Activated CD8-positive, alpha-beta memory T cell treated with anti-CD3 and anti-CD28 coated beads for 1 hour (primary cell): ENCODE measurements around the gene ABCA4.

Source experiments
- DNase-seq, 2 donors: peaks; one replicate each; pipeline ENCODE4 v3.0.0-alpha.2; 2020; ENCODE audit warnings: low read depth in 1 of 2; ENCODE audit errors: extremely low read depth in 1 of 2

The ABCA4 gene

DNA sequence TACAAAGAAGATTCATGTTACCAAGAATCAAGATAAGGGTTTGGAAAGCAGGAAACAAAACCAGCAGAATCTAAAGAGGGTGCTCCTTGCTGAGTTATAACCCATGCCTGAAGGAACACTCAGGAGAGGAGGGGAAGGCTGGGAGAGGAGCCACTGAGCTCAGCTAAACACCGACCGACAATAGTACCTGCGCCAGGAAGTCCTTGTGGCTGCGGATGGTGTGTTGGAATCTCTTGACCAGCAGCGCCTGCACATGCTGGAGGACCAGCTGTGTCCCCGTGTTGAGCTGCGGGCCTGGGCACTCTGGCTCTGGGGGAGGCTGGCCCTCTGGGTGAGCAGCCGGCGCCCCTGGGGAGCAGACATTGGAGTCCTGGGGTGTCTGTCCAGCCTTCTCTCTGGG lies 89.4 kb downstream of the ABCA4 start:
- DNase-seq: no peak

DNA sequence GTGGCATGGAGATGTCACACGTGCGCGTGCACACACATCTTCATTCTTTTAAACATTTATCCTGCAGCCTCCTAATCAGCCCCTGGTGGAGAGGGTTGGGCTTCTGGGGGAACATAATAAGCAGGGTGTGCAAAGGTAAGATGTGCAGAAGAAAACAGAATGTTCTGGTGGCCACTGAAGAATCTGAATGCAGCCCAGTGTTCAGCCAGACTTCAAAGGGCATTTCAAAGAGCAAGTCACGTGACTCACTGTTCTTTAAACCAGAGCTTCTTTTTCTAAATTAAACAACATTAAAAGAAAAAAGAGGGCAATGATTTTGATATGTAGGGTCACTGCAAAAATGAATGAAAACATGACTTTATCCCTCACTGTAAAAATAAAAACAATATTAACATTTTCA lies 89.8 kb downstream of the ABCA4 start:
- DNase-seq: no peak

DNA sequence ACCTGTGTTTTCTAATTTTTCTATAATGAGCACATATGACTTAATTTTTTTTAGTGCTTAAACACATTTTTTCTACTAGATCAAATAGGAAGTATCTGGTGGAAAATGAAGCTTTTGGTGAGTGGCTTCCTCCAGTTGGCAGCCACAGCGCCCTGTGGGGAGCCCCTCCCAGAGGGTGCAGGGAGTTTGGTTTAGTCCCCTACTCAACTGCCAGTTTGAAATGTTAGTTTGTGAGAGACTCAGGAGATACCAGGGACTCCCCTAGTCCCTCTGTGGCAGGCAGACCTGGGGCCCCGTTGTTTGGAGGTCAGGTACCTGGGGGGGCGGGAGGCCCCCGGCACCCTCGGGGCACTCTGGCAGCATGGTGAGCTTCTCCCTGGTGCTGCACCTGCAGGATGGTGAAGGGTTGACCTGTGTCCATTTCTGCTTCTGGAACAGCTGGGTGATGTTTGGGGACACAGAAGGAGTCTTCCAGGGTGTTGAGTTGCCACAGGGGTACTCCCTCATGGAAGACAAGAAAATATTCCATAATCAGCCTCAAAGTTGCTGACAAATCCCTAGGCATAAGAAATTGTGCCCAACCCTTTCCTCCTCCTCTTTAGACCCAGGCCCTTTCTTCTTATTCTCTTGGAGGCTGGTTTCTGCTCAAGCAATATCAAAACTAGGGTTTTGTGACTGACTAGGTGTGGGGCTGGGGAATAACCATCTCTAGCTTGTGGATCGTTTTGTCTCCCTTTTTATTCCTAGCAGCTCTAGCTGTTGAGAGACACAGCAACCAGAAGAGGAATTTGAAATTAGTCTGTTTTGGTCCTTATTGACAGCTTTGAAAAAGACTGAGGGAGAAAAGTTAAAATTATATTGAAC lies 91.6 kb downstream of the ABCA4 start:
- DNase-seq: no peak

DNA sequence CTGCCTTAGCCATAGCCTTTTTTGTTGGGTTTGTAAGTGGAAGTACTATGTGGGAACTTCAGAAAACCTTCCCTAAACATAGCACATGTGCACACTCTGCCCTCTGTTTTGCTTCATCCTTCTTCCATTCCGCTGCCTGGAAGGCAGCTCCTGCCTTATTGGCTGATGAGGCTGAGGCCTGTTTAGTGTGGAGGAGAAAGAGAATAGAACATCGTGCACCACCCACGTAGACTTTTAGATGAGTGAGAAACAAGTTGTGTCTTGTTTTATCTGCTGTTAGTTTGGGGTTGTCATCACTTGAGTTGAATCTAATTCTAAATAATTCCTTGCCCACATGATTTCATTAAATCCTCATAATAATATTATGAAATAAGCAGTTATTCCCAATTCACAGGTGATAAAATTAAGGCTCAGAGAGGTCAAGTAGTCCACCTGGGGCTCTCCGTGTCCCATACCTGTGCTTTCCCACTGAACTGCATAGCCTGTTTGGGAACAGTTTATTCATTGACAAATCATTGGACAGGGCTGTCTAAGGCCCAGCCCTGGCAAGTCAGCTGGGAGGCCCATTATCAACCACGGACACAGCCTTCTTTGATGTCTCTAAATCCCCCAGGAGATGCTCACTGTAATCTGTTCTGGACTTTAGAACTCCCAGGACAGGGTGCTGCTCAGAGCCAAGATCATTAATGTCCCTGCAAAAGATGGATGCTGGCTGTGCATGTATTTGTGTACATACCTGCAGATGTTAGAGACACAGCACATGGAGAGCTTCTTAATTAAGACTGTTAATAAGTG lies 93.0 kb downstream of the ABCA4 start:
- no peak for DNase-seq

DNA sequence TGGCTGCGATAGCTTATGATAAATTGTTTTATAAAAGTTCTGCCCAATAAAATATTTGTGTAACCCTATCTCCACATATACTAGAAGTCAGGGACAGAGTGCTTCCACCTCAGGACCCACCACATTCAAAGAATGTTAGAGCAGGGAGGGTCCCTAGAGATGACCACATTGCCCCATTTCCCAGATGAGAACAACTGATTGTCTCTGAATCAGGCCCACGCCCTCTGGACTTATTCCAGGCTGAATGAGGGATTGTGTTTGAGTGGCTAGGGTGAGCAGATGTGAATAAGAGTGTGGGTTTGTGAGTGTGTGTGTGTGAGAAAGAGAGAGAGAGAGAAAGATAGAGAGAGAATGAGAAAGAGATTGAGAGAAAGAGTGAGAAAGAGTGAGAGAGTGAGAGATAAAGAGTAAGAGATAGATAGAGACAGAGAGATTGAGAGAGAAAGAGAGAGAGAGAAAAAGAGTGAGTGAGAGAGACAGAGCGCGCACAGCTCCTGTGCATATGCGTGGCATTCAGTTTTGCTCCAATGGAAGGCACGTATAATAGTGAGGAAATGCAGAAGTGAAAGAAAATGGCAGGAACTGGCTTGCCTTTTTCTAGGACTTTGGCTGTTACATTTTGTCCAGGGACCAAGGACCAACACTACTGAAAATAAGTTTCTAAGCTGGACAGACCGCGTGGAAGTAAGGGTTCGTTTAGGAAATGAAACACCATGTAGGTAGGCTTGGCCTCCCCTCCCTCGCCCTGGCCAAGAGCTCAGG lies 94.1 kb downstream of the ABCA4 start:
- no peak for DNase-seq

DNA sequence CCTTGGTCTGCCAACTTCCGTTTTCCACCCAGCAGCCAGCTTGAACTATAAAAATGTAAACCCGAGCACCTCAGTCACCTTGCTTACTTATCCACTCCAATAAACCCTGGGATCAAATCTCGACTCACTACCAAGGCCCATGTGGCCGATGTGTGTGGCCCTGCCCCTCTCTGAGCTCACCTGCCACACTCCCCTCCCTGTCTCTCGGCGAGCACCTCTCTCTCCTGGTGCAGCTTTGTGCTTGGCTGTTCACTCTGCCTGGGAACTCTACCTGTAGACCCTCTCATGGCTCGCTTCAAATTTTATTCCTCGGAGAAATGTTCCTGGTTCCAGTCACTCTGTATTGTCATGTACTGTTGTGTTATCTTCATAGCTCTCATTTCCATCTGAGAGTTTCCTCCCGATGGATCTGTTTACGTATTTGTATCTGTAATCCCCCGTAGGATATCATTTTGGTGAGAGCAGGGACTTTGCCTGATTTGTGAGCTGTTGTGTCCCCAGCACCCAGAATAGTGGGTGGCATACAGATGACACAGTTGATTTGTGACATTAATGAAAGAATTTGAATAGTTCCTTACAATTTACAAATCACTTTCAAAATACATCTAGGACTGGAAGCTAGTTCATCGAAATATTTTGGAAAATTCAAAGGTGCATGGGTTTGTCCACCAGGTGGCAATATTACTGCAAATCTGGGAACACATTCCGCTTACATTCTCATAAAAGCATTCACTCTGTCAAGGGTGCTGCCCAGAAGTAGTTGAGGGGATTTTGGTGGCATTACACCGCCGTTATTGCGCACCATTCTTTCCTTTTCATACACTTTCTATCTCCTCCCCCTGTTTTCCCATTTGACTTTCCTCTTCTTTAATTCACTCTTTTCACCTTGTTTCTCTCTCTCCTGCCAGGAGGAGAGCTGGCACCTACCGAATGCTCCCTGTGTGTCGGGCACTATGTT lies 95.3 kb downstream of the ABCA4 start:
- no peak for DNase-seq

DNA sequence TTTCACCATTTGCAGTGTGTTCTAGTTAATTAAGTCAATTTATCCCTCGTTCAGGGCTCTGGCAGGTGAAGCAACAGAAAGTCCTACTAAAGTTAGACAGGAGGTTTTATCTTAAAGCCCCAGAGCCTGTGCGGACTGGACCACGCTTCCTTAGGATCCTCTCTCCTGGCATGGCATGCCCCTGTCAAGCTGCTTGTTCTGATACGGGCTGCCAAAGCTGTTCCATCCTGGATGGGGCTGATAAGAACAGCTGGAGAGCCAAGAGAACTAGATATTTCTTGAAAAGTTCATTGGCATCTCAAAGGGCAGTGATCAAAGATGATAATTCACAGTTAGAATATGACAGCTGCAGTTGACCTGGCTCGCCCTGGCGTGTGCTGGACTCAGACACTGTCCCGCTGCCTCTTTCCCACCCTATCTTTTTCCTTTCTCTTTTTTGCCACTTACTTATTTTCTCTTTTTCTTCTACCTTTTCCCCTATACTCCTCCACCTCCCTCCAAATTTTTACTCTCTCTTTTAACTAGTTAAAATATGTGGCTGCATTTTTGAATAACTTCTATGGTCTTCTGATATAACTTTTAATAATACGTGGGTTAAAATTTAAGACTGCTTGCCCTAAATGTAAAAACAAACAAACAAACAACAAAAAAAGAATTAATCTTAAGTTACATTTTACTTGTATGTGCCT lies 96.7 kb downstream of the ABCA4 start:
- DNase-seq: no peak

DNA sequence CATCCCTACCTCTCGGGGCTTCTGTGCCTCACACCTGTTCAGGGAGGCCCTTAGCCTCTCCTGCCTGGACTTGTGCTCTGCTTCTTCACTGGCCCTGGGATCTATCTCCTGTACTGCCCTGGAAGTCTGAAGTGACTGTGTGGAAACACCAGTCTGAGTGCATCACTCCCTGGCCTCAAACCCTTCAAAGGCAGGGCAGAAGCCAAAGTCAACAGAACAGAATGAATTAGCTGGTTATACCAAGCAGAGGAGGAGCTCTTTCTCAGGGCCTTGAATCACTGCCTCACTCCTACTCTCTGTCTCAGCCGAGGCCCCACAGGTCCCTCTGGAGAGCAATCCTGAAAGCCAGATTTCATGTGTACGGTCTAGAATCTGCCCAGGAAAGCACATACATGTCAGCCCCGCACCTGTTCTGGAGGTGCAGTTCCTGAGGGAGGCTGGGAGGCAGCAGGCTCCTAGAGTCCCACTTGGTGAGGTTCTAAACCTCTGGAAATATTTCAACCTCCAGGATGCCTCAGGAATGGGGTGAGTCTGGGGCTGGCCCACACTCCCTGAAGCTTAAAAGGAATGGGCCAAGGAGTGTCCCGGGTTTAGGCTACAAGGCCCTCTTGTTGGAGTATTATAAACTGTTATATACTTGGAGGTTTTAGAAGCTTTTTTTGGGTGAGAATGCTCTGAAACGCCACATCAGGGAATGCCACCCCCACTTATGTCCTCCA lies 98.3 kb downstream of the ABCA4 start:
- DNase-seq: no peak

DNA sequence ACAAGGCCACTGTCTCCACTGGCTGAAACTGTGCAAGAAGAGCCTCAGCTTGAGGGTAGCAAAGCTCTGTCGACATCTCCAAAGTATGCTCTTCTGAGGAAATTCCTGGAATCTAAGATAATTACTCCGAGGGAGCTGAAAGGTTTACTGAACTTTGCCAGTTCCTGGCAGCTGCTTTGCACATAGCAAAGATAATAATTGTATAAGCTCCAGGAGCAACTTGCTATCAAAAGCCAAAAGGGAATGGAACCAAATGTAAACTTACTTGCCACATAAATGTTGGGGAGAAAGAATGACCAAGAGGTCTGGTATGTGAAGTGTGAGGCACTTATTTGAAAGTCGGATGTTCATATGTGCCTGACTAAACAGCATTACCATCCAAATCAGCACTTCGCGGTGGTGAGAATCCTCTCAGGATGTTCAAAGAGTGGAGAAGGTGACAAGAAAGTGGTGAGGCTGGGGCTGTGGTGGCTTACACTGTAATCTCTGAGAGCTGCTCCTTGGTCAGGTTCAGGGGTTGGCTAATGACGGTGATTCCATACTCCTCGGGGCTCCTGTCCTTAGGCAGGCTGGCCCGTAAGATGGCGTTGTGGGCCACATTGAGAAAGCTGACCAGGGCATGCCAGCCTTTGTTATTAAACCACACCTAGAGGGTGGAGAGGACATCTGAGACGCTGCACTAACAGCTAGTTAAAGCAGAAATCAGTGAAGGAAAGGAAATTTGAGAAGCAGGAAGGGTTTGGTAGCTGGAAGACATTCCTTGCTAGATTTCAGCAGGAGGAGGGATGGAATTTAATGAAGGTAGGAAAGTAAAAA lies 100.0 kb downstream of the ABCA4 start:
- DNase-seq: no peak

DNA sequence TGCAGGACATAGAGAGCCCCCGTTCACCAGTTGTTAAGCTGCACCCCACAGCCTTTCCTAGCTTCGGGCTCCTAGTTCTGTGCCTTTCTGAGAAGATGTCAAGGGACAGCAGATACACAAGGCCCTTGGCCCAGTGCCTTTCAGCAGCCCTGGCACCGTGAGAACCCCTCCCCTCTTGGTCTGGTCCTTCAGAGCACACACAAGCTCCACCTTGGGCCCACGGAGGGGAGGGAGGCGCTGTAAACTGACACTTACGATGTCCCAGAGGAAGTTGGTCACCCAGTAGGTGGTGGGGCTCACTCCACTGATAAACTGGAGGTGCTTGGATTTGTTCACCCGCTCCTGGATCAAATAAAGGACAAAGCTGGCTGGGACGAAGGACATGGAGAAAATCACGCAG lies 101.6 kb downstream of the ABCA4 start:
- no peak for DNase-seq

DNA sequence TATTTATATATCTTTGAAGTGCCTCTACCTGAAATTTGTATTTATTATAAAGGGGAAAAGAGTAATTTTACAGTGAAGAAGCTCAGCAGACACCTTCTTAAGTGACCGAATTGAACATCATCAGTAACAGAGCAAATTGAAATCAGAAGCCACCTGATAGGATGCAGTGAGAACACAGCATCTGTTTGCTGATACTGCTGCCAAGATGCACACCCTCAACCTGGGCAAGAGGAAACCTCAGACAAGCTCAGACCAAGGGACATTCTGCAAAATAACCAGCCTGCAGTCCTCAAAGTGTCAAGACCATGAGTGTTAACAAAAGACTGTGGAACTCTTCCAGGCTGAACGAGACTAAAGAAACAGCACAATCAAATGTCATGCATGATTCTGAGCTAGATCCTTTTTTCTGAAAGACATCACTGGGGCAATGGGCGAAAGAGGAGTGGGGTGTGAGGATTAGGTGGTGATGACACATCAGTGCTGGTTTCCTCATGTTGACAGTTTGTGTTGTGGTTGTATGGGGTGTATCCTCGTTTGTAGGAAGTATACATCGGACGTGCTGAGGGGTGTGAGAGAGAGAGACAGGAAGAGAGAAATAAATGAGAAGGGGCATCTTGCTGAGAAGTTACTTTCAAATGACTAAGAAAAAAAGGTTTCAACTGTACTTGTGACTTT lies 103.7 kb downstream of the ABCA4 start:
- no peak for DNase-seq

DNA sequence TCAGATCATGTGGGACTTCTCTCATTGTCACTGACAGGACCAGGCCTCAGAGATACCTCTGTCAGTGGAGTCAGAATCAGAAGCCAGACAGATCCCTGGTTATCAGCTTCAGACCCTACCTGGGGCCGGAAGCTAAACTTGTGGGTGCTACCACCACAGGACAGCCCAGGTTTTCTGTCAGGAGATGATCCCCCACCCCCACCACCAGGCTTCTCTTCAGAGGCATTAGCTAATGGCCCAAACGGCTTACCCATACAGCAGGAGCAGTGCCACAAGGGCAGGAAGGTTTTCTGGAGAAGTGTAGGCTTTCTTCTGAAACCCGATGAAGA lies 105.5 kb downstream of the ABCA4 start:
- no peak for DNase-seq

DNA sequence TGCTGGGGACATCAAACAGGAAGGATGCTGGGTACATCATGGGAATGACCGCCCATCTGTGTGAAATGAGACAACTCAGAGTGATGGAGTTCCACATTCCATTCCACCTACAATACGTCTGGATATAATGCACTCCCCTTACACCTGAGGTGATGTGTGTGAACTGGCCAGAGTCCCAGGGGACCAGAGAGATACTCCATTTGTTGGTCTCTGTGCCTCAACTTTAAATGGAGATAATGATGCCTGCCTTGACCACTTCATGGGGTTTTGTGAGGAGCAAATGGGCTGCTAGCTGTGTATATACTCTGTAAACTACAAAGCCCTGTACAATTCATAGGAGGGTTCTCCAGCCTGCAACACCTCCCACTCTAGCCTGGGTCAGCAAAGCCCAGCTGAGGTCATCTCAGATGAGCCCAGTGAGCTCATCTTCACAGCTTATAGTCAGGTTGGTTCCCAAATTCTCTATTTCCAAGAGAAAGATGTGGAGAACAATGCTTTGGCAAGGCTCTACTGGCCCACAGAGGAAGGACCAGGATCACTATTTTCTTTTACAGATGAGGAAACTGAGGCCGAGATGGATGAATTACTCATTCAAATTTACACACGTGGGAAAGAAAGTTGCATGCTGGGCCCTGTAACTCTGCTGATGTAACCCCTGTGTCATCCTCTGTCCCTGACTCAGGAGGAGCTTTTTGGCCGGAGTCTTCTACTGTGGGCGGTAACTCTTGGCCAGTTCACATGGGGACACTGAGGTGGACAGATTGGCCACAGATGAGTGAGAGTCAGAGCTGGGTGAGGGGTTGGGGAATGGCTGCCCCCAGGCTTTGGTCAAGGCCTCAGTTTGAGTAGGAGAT lies 106.1 kb downstream of the ABCA4 start:
- DNase-seq: no peak

DNA sequence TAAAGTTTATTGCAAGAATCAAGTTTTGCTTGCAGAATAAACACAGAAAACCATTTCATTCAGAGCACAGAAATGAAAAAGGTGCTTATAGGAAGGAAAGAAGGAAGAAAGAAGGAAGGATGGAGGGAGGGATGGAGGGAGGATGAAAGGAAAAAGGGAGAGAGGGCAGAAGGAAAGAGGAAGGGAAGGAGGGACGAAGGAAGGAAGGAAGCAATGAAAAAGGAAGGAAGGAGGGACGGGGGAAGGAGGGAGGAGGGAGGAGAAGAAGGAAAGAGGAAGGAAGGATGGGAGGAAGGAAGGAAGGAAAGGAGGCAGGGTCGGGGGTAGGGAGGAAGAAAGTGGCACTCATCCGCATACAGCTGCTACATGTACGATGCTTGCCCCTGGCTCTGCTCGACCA lies 106.9 kb downstream of the ABCA4 start:
- no peak for DNase-seq

DNA sequence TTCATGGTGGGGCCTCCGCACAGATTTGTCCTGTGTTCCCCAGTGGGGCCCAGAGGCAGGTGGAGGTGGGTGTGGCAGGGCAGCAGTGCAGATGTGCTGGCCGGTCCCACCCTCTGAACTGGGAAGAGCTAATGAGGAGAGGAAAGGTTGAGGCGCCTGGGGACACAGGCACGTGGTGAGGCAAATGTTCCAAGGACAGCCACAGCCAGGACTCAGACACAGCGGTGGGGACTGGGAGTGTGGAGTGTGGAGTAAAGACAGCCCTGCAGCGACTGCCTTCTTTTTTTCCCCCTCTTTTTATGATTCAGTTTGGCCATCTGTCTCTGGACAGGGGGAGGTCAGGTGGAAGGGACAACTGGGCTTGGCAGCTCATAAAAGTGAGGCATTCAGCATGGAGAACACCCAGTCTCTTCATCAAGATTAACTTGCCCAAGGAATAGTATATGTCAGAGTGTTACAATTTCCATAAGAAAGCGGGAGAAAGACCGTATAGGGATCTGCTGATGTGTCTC lies 107.5 kb downstream of the ABCA4 start:
- DNase-seq: no peak

DNA sequence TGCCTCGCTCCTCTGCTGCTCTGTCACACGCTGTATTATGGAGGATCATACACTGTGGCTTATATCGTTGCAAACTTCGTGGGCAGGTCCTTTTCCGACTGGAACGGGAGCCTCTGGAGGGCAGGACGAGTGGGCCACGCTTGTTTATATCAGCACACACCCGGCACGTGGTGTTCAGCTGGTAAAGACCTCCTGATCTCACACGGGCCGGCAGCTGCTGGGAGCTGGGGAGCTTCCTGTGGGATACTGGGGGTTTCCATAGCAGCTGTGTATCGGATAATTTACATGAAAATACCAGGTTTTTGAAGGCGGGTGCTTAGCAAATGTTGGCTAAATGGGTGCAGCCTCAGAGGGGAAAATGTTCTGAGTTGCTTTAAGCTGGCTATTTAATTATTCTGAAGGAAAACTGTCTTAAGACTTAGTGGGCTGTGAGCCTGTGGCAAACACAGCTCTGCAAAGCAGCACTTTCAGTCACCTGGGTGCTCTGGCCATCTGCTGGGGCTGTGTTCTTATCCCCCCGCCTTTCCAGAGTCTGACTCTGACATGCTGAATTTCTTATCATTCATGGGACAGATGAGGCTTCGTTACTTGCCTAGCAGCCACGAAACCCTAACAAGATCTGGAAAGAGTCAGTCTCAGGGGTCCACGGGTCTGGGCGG lies 108.1 kb downstream of the ABCA4 start:
- no peak for DNase-seq
